ENCODE data around the gene MRPS34.

Gene MRPS34

GRCh38 chr16:1762879-1763520, 9.9 kb downstream of the MRPS34 start:
- H3K4me3 ChIP-seq (ENCODE audit: low read depth, low read length), result no peak overlapping the region
- TF ChIP-seq CTCF (IDR thresholded peaks at IDR 0.05; ENCODE audit: low read depth, low read length), result no peak

- TF ChIP-seq CTCF (IDR thresholded peaks at IDR 0.05; ENCODE audit: low read depth, low read length), result no peak
- no peak overlapping the region for H3K4me3 ChIP-seq (ENCODE audit: low read depth, low read length)
Measured at GRCh38 chr16:1762196-1762878, 10.6 kb downstream of the MRPS34 start.

- TF ChIP-seq CTCF (IDR thresholded peaks at IDR 0.05; ENCODE audit: low read depth, low read length), result no peak
- no peak overlapping the region for H3K4me3 ChIP-seq (ENCODE audit: low read depth, low read length)
Measured at GRCh38 chr16:1761751-1762150, 11.2 kb downstream of the MRPS34 start.

- no peak overlapping the region for H3K4me3 ChIP-seq (ENCODE audit: low read depth, low read length)
- no peak for TF ChIP-seq CTCF (IDR thresholded peaks at IDR 0.05; ENCODE audit: low read depth, low read length)
Measured at GRCh38 chr16:1760911-1761310, 12.0 kb downstream of the MRPS34 start.

GRCh38 chr16:1759511-1759910, 13.4 kb downstream of the MRPS34 start:
- TF ChIP-seq CTCF (IDR thresholded peaks at IDR 0.05; ENCODE audit: low read depth, low read length), result no peak
- no peak overlapping the region for H3K4me3 ChIP-seq (ENCODE audit: low read depth, low read length)

- TF ChIP-seq CTCF (IDR thresholded peaks at IDR 0.05; ENCODE audit: low read depth, low read length), result no peak
- no peak overlapping the region for H3K4me3 ChIP-seq (ENCODE audit: low read depth, low read length)
Measured at GRCh38 chr16:1758923-1759322, 14.0 kb downstream of the MRPS34 start.

- H3K4me3 ChIP-seq (ENCODE audit: low read depth, low read length), result no peak overlapping the region
- no peak for TF ChIP-seq CTCF (IDR thresholded peaks at IDR 0.05; ENCODE audit: low read depth, low read length)
Measured at GRCh38 chr16:1757714-1758461, 15.0 kb downstream of the MRPS34 start.
